SK-N-SH (cell line): ENCODE results near the gene PXK. TPM values are rescaled to one million over a fixed set of nuclear protein-coding genes. Genes with fewer than 3 reads are reported as not detected.

Source experiments
- CTCF ChIA-PET: fragments of 300-600, 350-600 bp; formaldehyde crosslinking; extraction: SDS; loops from one replicate; lab custom pipeline; 2021; lab: Yijun Ruan, JAX
- POLR2A ChIA-PET: fragments of 350-600 bp; sonication (Branson Sonifier 250); formaldehyde crosslinking; extraction: SDS; loops from one replicate; lab custom pipeline; 2020; ENCODE audit warnings: antibody characterized with exemption, inconsistent platforms; lab: Yijun Ruan, JAX
- DNase-seq: peaks from one replicate; pipeline ENCODE4 v3.0.0; 2012
- H2AFZ ChIP-seq: fragments of 200-600 bp; sonication (generic); 2 replicates; pipeline ENCODE4 v1.8.1; 2016; ENCODE audit warnings: antibody characterized with exemption, mild to moderate bottlenecking, low read depth
- H3F3A ChIP-seq: fragments of 200-600 bp; sonication (generic); replicated peaks from 2 replicates; pipeline ENCODE3; 2016; ENCODE audit warnings: antibody characterized with exemption, mild to moderate bottlenecking; ENCODE audit not compliant: insufficient read depth
- H3K27ac ChIP-seq, 2 experiments: fragments of 200-500 bp in 1 of 2; fragments of 200-600 bp in 1 of 2; sonication (Bioruptor generic) in 1 of 2; sonication (generic), shearing (Covaris generic) in 1 of 2; 2 replicates each; pipeline versions ENCODE4 v1.5.1 to v1.6.1; 2014 to 2016; ENCODE audit warnings: low read depth in 2 of 2, inconsistent platforms in 1 of 2, low read length in 1 of 2, mild to moderate bottlenecking in 1 of 2, mixed read lengths in 1 of 2
- H3K27me3 ChIP-seq: fragments of 200-600 bp; sonication (generic), shearing (Covaris generic); 2 replicates; pipeline ENCODE4 v1.6.1; 2016; ENCODE audit warnings: mixed run types; ENCODE audit not compliant: insufficient read depth
- H3K36me3 ChIP-seq, 2 experiments: fragments of 200-500 bp in 1 of 2; fragments of 200-600 bp in 1 of 2; sonication (Bioruptor generic) in 1 of 2; sonication (generic) in 1 of 2; replicated peaks in 1 of 2; 2 replicates each; pipeline versions ENCODE3 to v1.5.1; 2014 to 2016; ENCODE audit warnings: low read length in 1 of 2, mild to moderate bottlenecking in 1 of 2; ENCODE audit not compliant: insufficient read depth in 2 of 2, control insufficient read depth in 1 of 2
- H3K4me1 ChIP-seq, 2 experiments: fragments of 200-500 bp in 1 of 2; fragments of 200-600 bp in 1 of 2; sonication (Bioruptor generic) in 1 of 2; sonication (generic), shearing (Covaris generic) in 1 of 2; 2 replicates each; pipeline versions ENCODE4 v1.5.1 to v1.6.1; 2014 to 2016; ENCODE audit warnings: low read depth in 1 of 2, low read length in 1 of 2, mixed run types in 1 of 2; ENCODE audit not compliant: insufficient read depth in 2 of 2, control insufficient read depth in 1 of 2
- H3K4me2 ChIP-seq: fragments of 200-600 bp; sonication (generic), shearing (Covaris generic); 2 replicates; pipeline ENCODE4 v1.6.1; 2017; ENCODE audit warnings: mixed run types
- H3K4me3 ChIP-seq, 2 experiments: fragments of 200-500 bp in 1 of 2; fragments of 200-600 bp in 1 of 2; sonication (Bioruptor generic) in 1 of 2; sonication (generic), shearing (Covaris generic) in 1 of 2; 2 replicates each; pipeline versions ENCODE4 v1.5.1 to v1.8.1; 2014 to 2016; ENCODE audit warnings: low read depth in 2 of 2, inconsistent platforms in 1 of 2, low read length in 1 of 2, mild to moderate bottlenecking in 1 of 2, mixed read lengths in 1 of 2, moderate library complexity in 1 of 2
- H3K79me2 ChIP-seq: fragments of 200-600 bp; sonication (generic); 2 replicates; pipeline ENCODE4 v1.8.1; 2017; ENCODE audit warnings: mild to moderate bottlenecking; ENCODE audit not compliant: insufficient read depth
- H3K9ac ChIP-seq: fragments of 200-600 bp; sonication (generic); 2 replicates; pipeline ENCODE4 v1.6.1; 2017; ENCODE audit warnings: mixed run types
- H3K9me2 ChIP-seq: fragments of 200-600 bp; sonication (generic); 2 replicates; pipeline ENCODE4 v1.6.1; 2017; ENCODE audit warnings: mixed run types
- H3K9me3 ChIP-seq: fragments of 200-600 bp; sonication (generic); 2 replicates; pipeline ENCODE4 v1.6.1; 2017; ENCODE audit warnings: mixed run types, mild to moderate bottlenecking, moderate library complexity
- H4K20me1 ChIP-seq: fragments of 200-600 bp; sonication (generic); 2 replicates; pipeline ENCODE4 v1.6.1; 2017; ENCODE audit warnings: mild to moderate bottlenecking, mixed run types; ENCODE audit not compliant: insufficient read depth
- CHD2 ChIP-seq: fragments of 150-350 bp; IDR thresholded peaks from 2 replicates; pipeline ENCODE4 v1.6.1; 2018; ENCODE audit warnings: low read length; ENCODE audit not compliant: partially characterized antibody
- CTCF ChIP-seq: fragments of 200-600 bp; sonication (generic); IDR thresholded peaks from 2 replicates; pipeline ENCODE4 v1.6.1; 2017; ENCODE audit warnings: antibody characterized with exemption, mild to moderate bottlenecking, moderate library complexity
- ELF1 ChIP-seq: IDR thresholded peaks from 2 replicates; pipeline ENCODE4 v1.4.0; 2012
- EZH2phosphoT487 ChIP-seq: fragments of 200-600 bp; sonication (generic); IDR thresholded peaks from 2 replicates; pipeline ENCODE4 v1.6.1; 2017; ENCODE audit warnings: low read depth, mixed run types, mild to moderate bottlenecking, antibody characterized with exemption, moderate library complexity, borderline replicate concordance
- FOSL2 ChIP-seq: IDR thresholded peaks from 2 replicates; pipeline ENCODE4 v1.4.0; 2012; ENCODE audit warnings: low read depth, mild to moderate bottlenecking, moderate library complexity, borderline replicate concordance
- FOXJ3 ChIP-seq: sonication (generic); formaldehyde crosslinking; IDR thresholded peaks from 2 replicates; pipeline ENCODE4 v1.5.1; 2020; ENCODE audit warnings: mild to moderate bottlenecking, missing genetic modification reagents
- FOXM1 ChIP-seq: IDR thresholded peaks from 2 replicates; pipeline ENCODE4 v1.4.0; 2012; ENCODE audit warnings: low read depth, mild to moderate bottlenecking
- GABPA ChIP-seq: IDR thresholded peaks from 2 replicates; pipeline ENCODE4 v1.4.0; 2012; ENCODE audit warnings: low read depth, mild to moderate bottlenecking
- GATA2 ChIP-seq: sonication (generic); formaldehyde crosslinking; IDR thresholded peaks from 2 replicates; pipeline ENCODE4 v1.5.0; 2020; ENCODE audit warnings: mild to moderate bottlenecking, missing genetic modification reagents
- IRF3 ChIP-seq: fragments of 150-350 bp; IDR thresholded peaks from 2 replicates; pipeline ENCODE4 v1.6.1; 2016; ENCODE audit warnings: mild to moderate bottlenecking, low read depth, low read length
- JUND ChIP-seq: IDR thresholded peaks from 2 replicates; pipeline ENCODE4 v1.4.0; 2012
- MAX ChIP-seq: IDR thresholded peaks from 2 replicates; pipeline ENCODE4 v1.4.0; 2012; ENCODE audit warnings: low read depth
- NRF1 ChIP-seq: IDR thresholded peaks from 2 replicates; pipeline ENCODE4 v1.6.1; 2012; ENCODE audit warnings: low read depth, mild to moderate bottlenecking, low read length
- PBX3 ChIP-seq: IDR thresholded peaks from 2 replicates; pipeline ENCODE4; 2012
- POLR2AphosphoS5 ChIP-seq: IDR thresholded peaks from 2 replicates; pipeline ENCODE4 v1.6.1; 2012; ENCODE audit warnings: low read depth, low read length
- RCOR1 ChIP-seq: fragments of 150-350 bp; IDR thresholded peaks from 2 replicates; pipeline ENCODE4 v1.6.1; 2017; ENCODE audit warnings: antibody characterized with exemption, low read length
- RFX5 ChIP-seq: IDR thresholded peaks from 2 replicates; pipeline ENCODE4 v1.6.1; 2012; ENCODE audit warnings: mild to moderate bottlenecking, improper control_type of control experiment, low read length
- TAF1 ChIP-seq: IDR thresholded peaks from 2 replicates; pipeline ENCODE4 v1.6.1; 2012; ENCODE audit warnings: low read depth, mild to moderate bottlenecking, low read length, moderate library complexity, borderline replicate concordance
- YY1 ChIP-seq: IDR thresholded peaks from 2 replicates; pipeline ENCODE4 v1.4.0; 2012; ENCODE audit warnings: low read depth, mild to moderate bottlenecking
- WGBS: methylation state at CpG from one replicate; pipeline ENCODE4 v1.1.6; 2017; ENCODE audit warnings: low lambda C conversion rate; 5-methylcytosine and 5-hydroxymethylcytosine counted together
- polyA plus RNA-seq, 3 experiments: library from polyadenylated mRNA; depleted of rRNA; stranded (reverse); fragments of >200 nt; gene quantifications; 2 replicates each; pipeline ENCODE4 v1.2.3, GENCODE V29; 2012

PXK gene
- polyA plus RNA-seq, 1 of the 3 experiments (the other 2 are of a cell fraction), result 8.4 TPM

GRCh38 chr3:58369038-58369437 is 36.3 kb downstream of the PXK start:
- Histone ChIP-seq H3K9ac (no peak overlapping the region), H3K4me2 (no peak overlapping the region), H3F3A (no peaks in the 10 kb centered on the region), H3K27me3 (no peaks in the 10 kb centered on the region), H3K27ac (no peak overlapping the region), H3K36me3 (no peaks in the 10 kb centered on the region), H4K20me1 (no peaks in the 10 kb centered on the region), H3K9me3 (no peaks in the 10 kb centered on the region), H3K4me3 (no peak overlapping the region), H3K79me2 (no peaks in the 10 kb centered on the region), H3K9me2 (no peaks in the 10 kb centered on the region), H2AFZ (no peak overlapping the region), H3K4me1 (no peaks in the 10 kb centered on the region)
- TF ChIP-seq FOXM1 (no peak), POLR2AphosphoS5 (no peak), PBX3 (no peak), RCOR1 (no peak), JUND (no peak), GATA2 (CRISPR knock-in tag) (no peak), CHD2 (no peak), MAX (no peak), RFX5 (no peak), ELF1 (no peak), EZH2phosphoT487 (no peak), FOXJ3 (CRISPR knock-in tag) (no peak), NRF1 (no peak), FOSL2 (no peak), YY1 (no peak), TAF1 (no peak), IRF3 (no peak), GABPA (no peak), CTCF (no peak)
- no peak for DNase-seq
- POLR2A ChIA-PET, result no interaction called here
- 100% methylated on average over 1 of the region's 1 CpG for WGBS
- CTCF ChIA-PET, result no interaction called here
